ENCODE measurements around the gene CTSZ.

The CTSZ gene

DNA sequence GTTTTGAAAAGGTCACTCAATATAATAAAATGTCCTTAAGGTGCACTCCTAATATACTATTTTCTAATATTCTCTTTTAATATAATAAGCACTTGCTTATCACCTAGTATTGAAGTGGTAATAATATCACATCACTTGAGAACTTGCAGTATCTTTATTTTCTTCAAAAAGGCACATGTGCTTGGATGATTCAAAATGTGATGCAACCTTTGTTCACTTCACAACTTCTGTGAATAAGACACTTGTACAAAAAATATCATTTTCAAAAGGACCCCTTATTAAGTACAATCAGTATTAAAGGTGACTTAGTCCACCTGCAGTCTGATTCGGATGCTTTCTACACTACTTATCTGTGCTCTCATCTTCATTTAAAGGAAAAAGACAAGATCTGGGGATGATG is 32.2 kb upstream of the CTSZ start:
- Histone ChIP-seq H3K79me2 (ENCODE audit: insufficient read depth, low read length) (peaks cover 76% of the 10 kb centered on the region), H3K4me1 (ENCODE audit: insufficient read depth, low read length) (peaks cover 48% of the 10 kb centered on the region), H3K27me3 (ENCODE audit: insufficient read depth, low read length, poor library complexity) (no peaks in the 10 kb centered on the region), H3K4me2 (ENCODE audit: insufficient read depth, low read length) (peak overlapping the region; percentile 98; the same call in 1 of the 2 replicates), H3K4me3 (ENCODE audit: low read depth in 1 of 2, low read length in 2 of 2) (no peak overlapping the region), H3K36me3 (ENCODE audit: insufficient read depth, low read length) (peaks cover 66% of the 10 kb centered on the region), H4K20me1 (ENCODE audit: insufficient read depth, low read length) (peaks cover 47% of the 10 kb centered on the region), H3K9ac (ENCODE audit: low read depth, low read length) (peak overlapping the region; percentile 85; the same call in 1 of the 2 replicates), H3K9me3 (ENCODE audit: insufficient read depth, low read length, severe bottlenecking) (no peaks in the 10 kb centered on the region), H3K27ac (ENCODE audit: low read length) (no peak overlapping the region), H2AFZ (ENCODE audit: low read depth, low read length) (no peak overlapping the region)
- no peak for ATAC-seq (ENCODE audit: insufficient read depth, low read depth)
- no peak for DNase-seq
- TF ChIP-seq, protein P1, sequence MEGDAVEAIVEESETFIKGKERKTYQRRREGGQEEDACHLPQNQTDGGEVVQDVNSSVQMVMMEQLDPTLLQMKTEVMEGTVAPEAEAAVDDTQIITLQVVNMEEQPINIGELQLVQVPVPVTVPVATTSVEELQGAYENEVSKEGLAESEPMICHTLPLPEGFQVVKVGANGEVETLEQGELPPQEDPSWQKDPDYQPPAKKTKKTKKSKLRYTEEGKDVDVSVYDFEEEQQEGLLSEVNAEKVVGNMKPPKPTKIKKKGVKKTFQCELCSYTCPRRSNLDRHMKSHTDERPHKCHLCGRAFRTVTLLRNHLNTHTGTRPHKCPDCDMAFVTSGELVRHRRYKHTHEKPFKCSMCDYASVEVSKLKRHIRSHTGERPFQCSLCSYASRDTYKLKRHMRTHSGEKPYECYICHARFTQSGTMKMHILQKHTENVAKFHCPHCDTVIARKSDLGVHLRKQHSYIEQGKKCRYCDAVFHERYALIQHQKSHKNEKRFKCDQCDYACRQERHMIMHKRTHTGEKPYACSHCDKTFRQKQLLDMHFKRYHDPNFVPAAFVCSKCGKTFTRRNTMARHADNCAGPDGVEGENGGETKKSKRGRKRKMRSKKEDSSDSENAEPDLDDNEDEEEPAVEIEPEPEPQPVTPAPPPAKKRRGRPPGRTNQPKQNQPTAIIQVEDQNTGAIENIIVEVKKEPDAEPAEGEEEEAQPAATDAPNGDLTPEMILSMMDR (IDR thresholded peaks at IDR 0.05; ENCODE audit: borderline replicate concordance, extremely low read depth, low read length, poor library complexity, severe bottlenecking) = no peak
- no peak for TF ChIP-seq EZH2 (IDR thresholded peaks at IDR 0.05; ENCODE audit: borderline replicate concordance, low read depth, low read length, severe bottlenecking)

DNA sequence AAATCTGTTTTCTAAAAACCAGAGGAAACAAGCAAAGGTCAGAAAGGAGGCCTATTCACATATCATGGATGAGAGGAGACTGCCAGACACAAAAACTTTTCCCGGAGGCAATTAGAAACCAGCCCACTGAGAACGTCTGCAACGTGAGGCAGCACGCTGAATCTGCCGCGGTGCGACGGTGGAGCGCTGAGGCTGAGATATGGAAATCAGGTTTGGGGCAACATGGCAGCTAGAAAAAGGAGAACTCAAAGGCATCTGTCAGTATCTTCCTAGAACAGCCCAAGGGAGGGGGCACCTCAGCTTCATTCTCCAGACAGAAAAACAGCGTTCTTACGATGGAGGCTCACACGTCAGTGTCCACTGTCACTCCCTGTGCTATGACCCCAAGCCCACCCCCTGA is 30.3 kb upstream of the CTSZ start:
- Histone ChIP-seq H3K36me3 (ENCODE audit: insufficient read depth, low read length) (peaks cover 72% of the 10 kb centered on the region), H3K4me2 (ENCODE audit: insufficient read depth, low read length) (no peak overlapping the region), H3K27ac (ENCODE audit: low read length) (no peak overlapping the region), H3K4me1 (ENCODE audit: insufficient read depth, low read length) (peaks cover 55% of the 10 kb centered on the region), H3K79me2 (ENCODE audit: insufficient read depth, low read length) (peaks cover 76% of the 10 kb centered on the region), H3K9ac (ENCODE audit: low read depth, low read length) (no peak overlapping the region), H3K27me3 (ENCODE audit: insufficient read depth, low read length, poor library complexity) (no peaks in the 10 kb centered on the region), H3K4me3 (ENCODE audit: low read depth in 1 of 2, low read length in 2 of 2) (no peak overlapping the region), H4K20me1 (ENCODE audit: insufficient read depth, low read length) (peaks cover 45% of the 10 kb centered on the region), H2AFZ (ENCODE audit: low read depth, low read length) (no peak overlapping the region), H3K9me3 (ENCODE audit: insufficient read depth, low read length, severe bottlenecking) (no peaks in the 10 kb centered on the region)
- DNase-seq (no peak), ATAC-seq (ENCODE audit: insufficient read depth, low read depth) (no peak)
- TF ChIP-seq, protein P1 (IDR thresholded peaks at IDR 0.05; ENCODE audit: borderline replicate concordance, extremely low read depth, low read length, poor library complexity, severe bottlenecking) = no peak
- no peak for TF ChIP-seq EZH2 (IDR thresholded peaks at IDR 0.05; ENCODE audit: borderline replicate concordance, low read depth, low read length, severe bottlenecking)

DNA sequence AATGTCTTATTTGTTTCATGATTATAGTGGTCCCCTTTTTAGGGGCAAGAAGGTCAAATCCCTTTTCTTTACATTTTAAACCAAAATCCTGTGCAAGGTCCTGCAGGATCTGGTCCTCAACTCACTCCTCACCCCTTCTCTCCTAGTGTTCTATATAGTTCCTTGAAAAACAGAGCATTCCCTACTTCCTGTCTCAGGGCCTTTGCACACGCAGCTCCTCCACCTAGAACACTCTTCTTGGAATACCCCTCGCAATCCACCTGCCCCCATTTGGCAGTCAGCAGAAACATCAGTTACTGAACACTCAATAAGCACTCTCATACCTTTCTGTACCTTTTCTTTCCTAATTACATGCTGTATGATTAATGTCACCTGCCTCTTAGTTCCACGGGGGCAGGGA is 28.3 kb upstream of the CTSZ start:
- Histone ChIP-seq H3K4me1 (ENCODE audit: insufficient read depth, low read length) (peaks cover 48% of the 10 kb centered on the region), H3K4me2 (ENCODE audit: insufficient read depth, low read length) (no peak overlapping the region), H3K27me3 (ENCODE audit: insufficient read depth, low read length, poor library complexity) (no peaks in the 10 kb centered on the region), H4K20me1 (ENCODE audit: insufficient read depth, low read length) (peaks cover 34% of the 10 kb centered on the region; the same call in 1 of the 2 replicates), H3K4me3 (ENCODE audit: low read depth in 1 of 2, low read length in 2 of 2) (no peak overlapping the region), H3K79me2 (ENCODE audit: insufficient read depth, low read length) (peaks cover 74% of the 10 kb centered on the region), H3K9ac (ENCODE audit: low read depth, low read length) (no peak overlapping the region), H3K36me3 (ENCODE audit: insufficient read depth, low read length) (peaks cover 66% of the 10 kb centered on the region), H3K27ac (ENCODE audit: low read length) (no peak overlapping the region), H2AFZ (ENCODE audit: low read depth, low read length) (no peak overlapping the region), H3K9me3 (ENCODE audit: insufficient read depth, low read length, severe bottlenecking) (no peaks in the 10 kb centered on the region)
- no peak for TF ChIP-seq EZH2 (IDR thresholded peaks at IDR 0.05; ENCODE audit: borderline replicate concordance, low read depth, low read length, severe bottlenecking)
- TF ChIP-seq, protein P1 (IDR thresholded peaks at IDR 0.05; ENCODE audit: borderline replicate concordance, extremely low read depth, low read length, poor library complexity, severe bottlenecking) = no peak
- no peak for DNase-seq
- ATAC-seq (ENCODE audit: insufficient read depth, low read depth) = no peak

Measured in DND-41 (cell line).